SK-N-SH treated with all-trans-retinoic acid at 6 μM for 48 hours (cell line): ENCODE measurements around the gene TNXB.

Experiments used
- ATAC-seq: fragments of 200-7000 bp; cut with Tn5 transposase; 3 replicates; pipeline ENCODE4 v1.9.1; 2020; ENCODE audit warnings: mild to moderate bottlenecking, moderate library complexity
- ARNTL ChIP-seq: fragments of 450-650 bp; formaldehyde crosslinking; IDR thresholded peaks from 2 replicates; pipeline ENCODE4 v1.5.0; 2020; ENCODE audit warnings: low read depth, mild to moderate bottlenecking, moderate library complexity, borderline replicate concordance
- CREB5 ChIP-seq: fragments of 250-450 bp; sonication (Bioruptor Pico); IDR thresholded peaks from 2 replicates; pipeline ENCODE4 v1.5.1; 2020; ENCODE audit warnings: low read depth, mild to moderate bottlenecking, moderate library complexity
- CSDC2 ChIP-seq: fragments of 250-450 bp; sonication (Bioruptor Pico); IDR thresholded peaks from 2 replicates; pipeline ENCODE4 v1.5.0; 2020; ENCODE audit warnings: mild to moderate bottlenecking, moderate library complexity
- CSRNP3 ChIP-seq: fragments of 250-450 bp; sonication (Bioruptor Pico); IDR thresholded peaks from 2 replicates; pipeline ENCODE4 v1.5.1; 2021; ENCODE audit warnings: mild to moderate bottlenecking, moderate library complexity
- ESRRG ChIP-seq: fragments of 250-450 bp; sonication (Bioruptor Pico); IDR thresholded peaks from 2 replicates; pipeline ENCODE4 v1.6.1; 2021; ENCODE audit warnings: mild to moderate bottlenecking
- ISL1 ChIP-seq: fragments of 250-450 bp; sonication (Bioruptor Pico); IDR thresholded peaks from 2 replicates; pipeline ENCODE4 v2.1.2; 2022; ENCODE audit warnings: mild to moderate bottlenecking, moderate library complexity
- PATZ1 ChIP-seq: fragments of 250-450 bp; sonication (Bioruptor Pico); IDR thresholded peaks from 2 replicates; pipeline ENCODE4 v1.8.0; 2020; ENCODE audit warnings: mild to moderate bottlenecking, moderate library complexity, borderline replicate concordance
- POU6F1 ChIP-seq: fragments of 250-450 bp; sonication (Bioruptor Pico); IDR thresholded peaks from 2 replicates; pipeline ENCODE4 v1.8.0; 2021; ENCODE audit warnings: low read depth, mild to moderate bottlenecking, moderate library complexity, borderline replicate concordance
- PPARA ChIP-seq: fragments of 250-450 bp; sonication (Bioruptor Pico); IDR thresholded peaks from 2 replicates; pipeline ENCODE4 v1.5.0; 2020; ENCODE audit warnings: mild to moderate bottlenecking, borderline replicate concordance
- RARB ChIP-seq: fragments of 250-450 bp; sonication (Bioruptor Pico); IDR thresholded peaks from 2 replicates; pipeline ENCODE4 v1.8.0; 2021; ENCODE audit warnings: mild to moderate bottlenecking, moderate library complexity
- SNAI2 ChIP-seq: fragments of 250-450 bp; sonication (Bioruptor Pico); IDR thresholded peaks from 2 replicates; pipeline ENCODE4 v1.5.0; 2020; ENCODE audit warnings: mild to moderate bottlenecking, moderate library complexity
- TCF4 ChIP-seq: fragments of 250-450 bp; sonication (Bioruptor Pico); IDR thresholded peaks from 2 replicates; pipeline ENCODE4 v1.8.0; 2021; ENCODE audit warnings: mild to moderate bottlenecking, moderate library complexity, borderline replicate concordance
- TOX ChIP-seq: fragments of 250-450 bp; sonication (Bioruptor Pico); IDR thresholded peaks from 2 replicates; pipeline ENCODE4 v1.8.0; 2021; ENCODE audit warnings: mild to moderate bottlenecking, moderate library complexity, borderline replicate concordance
- TSHZ2 ChIP-seq: fragments of 250-450 bp; sonication (Bioruptor Pico); IDR thresholded peaks from 2 replicates; pipeline ENCODE4 v1.5.0; 2020; ENCODE audit warnings: mild to moderate bottlenecking, moderate library complexity
- ZFP3 ChIP-seq: fragments of 250-450 bp; sonication (Bioruptor Pico); IDR thresholded peaks from 2 replicates; pipeline ENCODE4 v1.5.0; 2020; ENCODE audit warnings: mild to moderate bottlenecking, moderate library complexity
- ZFP30 ChIP-seq: fragments of 450-650 bp; formaldehyde crosslinking; IDR thresholded peaks from 2 replicates; pipeline ENCODE4 v1.5.0; 2022; ENCODE audit warnings: mild to moderate bottlenecking, moderate library complexity
- ZNF565 ChIP-seq: fragments of 450-650 bp; formaldehyde crosslinking; conservative IDR thresholded peaks from 2 replicates; pipeline ENCODE4 v1.5.0; 2020; ENCODE audit warnings: low read depth, mild to moderate bottlenecking, moderate library complexity
- ZNF70 ChIP-seq: fragments of 450-650 bp; formaldehyde crosslinking; IDR thresholded peaks from 2 replicates; pipeline ENCODE4 v1.5.0; 2020; ENCODE audit warnings: mild to moderate bottlenecking, moderate library complexity

TNXB gene

GRCh38 chr6:32112431-32112980 lies 3.4 kb upstream of the TNXB start:
- ATAC-seq, result no peak
- TF ChIP-seq ARNTL (CRISPR knock-in tag) (no peak), CSDC2 (CRISPR knock-in tag) (no peak)
- TF ChIP-seq, all 23 proteins: peak for 0

- TF ChIP-seq CSRNP3 (CRISPR knock-in tag), result no peak
- ATAC-seq, result no peak
Measured at GRCh38 chr6:32111424-32112066, 2.4 kb upstream of the TNXB start.

- TF ChIP-seq CREB5 (CRISPR knock-in tag), result no peak
- TF ChIP-seq TCF4 (CRISPR knock-in tag), result no peak
- TF ChIP-seq ESRRG, result no peak
- no peak for TF ChIP-seq RARB (CRISPR knock-in tag)
- TF ChIP-seq POU6F1 (CRISPR knock-in tag), result no peak
- TF ChIP-seq, all 23 proteins: peak for 0
- ATAC-seq, result no peak
Measured at GRCh38 chr6:32110632-32111031, 1.5 kb upstream of the TNXB start.

- ATAC-seq, result no peak
Measured at GRCh38 chr6:32109765-32110160, 625 bp upstream of the TNXB start.

GRCh38 chr6:32108727-32109113 lies 418 bp downstream of the TNXB start:
- ATAC-seq, result peak; percentile 35; the same call in 2 of the 3 replicates
- TF ChIP-seq TCF4 (CRISPR knock-in tag) (no peak), ISL1 (CRISPR knock-in tag) (no peak), TSHZ2 (CRISPR knock-in tag) (no peak), ZFP30 (CRISPR knock-in tag) (no peak), ZFP3 (CRISPR knock-in tag) (no peak), ZNF565 (CRISPR knock-in tag) (no peak)

More at GRCh38 chr6:32109765-32110160, 625 bp upstream of the TNXB start:
- TF ChIP-seq ZFP30 (CRISPR knock-in tag) (no peak), ZNF70 (CRISPR knock-in tag) (no peak), PATZ1 (CRISPR knock-in tag) (no peak), ISL1 (CRISPR knock-in tag) (no peak), PPARA (CRISPR knock-in tag) (no peak), SNAI2 (no peak), ARNTL (CRISPR knock-in tag) (no peak), TOX (CRISPR knock-in tag) (no peak)
